Brain microvascular endothelial cell (primary cell): Measurements from ENCODE around the gene H2AZ2.
"Not testable (repeated sequence)": the region's sequence is repeated elsewhere in the genome, so short reads cannot be mapped to it uniquely, and the experiment has no call there.

ENCODE experiments used
- DNase-seq: peaks from one replicate; pipeline ENCODE4 v3.0.0-alpha.2; 2020
- H3K27ac ChIP-seq: fragments of 250-450 bp; sonication (Bioruptor Pico); 2 replicates; pipeline ENCODE4 v1.5.1; 2020; ENCODE audit warnings: mild to moderate bottlenecking, moderate library complexity
- H3K27me3 ChIP-seq: fragments of 250-450 bp; sonication (Bioruptor Pico); replicated peaks from 2 replicates; pipeline ENCODE4 v1.5.1; 2020; ENCODE audit warnings: mild to moderate bottlenecking
- H3K36me3 ChIP-seq: fragments of 250-450 bp; sonication (Bioruptor Pico); replicated peaks from 2 replicates; pipeline ENCODE4 v1.5.1; 2020; ENCODE audit warnings: mild to moderate bottlenecking
- H3K4me3 ChIP-seq: 2 replicates; pipeline ENCODE4 v1.5.1; 2011; ENCODE audit warnings: low read depth, mild to moderate bottlenecking, control low read depth, low read length, moderate library complexity
- in situ Hi-C: cut with HindIII; loops from 2 replicates; pipeline ENCODE4 v1.10.0; 2017; ENCODE audit warnings: low sequenced_read_pairs, low pct_ligation_motif_present
- TF ChIP-seq, protein P1 (sequence below): IDR thresholded peaks from 2 replicates; pipeline ENCODE4 v1.5.1; 2011; ENCODE audit warnings: low read depth, mild to moderate bottlenecking, moderate library complexity, low read length, control low read depth, inconsistent platforms; ENCODE audit errors: missing control alignments

The H2AZ2 gene

DNA sequence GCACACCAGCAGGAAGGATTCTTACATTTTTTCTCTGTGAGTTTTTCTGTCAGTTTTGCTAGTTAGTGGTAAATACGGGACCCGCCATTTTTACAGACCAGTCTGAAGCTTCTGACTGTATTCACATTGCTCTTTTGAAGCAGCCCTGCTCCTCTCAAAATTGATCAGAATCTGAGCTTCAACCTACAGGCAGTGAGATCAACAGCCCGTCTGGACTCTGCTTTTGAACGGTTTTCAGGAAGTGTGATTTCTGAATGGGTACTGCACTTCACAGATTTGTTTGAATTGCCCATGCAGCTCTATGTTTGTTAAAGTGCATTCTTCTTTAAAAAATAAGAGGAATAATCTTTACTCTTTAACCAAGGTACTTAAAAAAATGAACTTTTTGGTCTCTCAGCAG, 28.5 kb upstream of the H2AZ2 start:
- Histone ChIP-seq H3K27me3 (no peaks in the 10 kb centered on the region), H3K4me3 (no peak overlapping the region), H3K27ac (no peak overlapping the region), H3K36me3 (peaks cover 2% of the 10 kb centered on the region)
- no peak for DNase-seq
- TF ChIP-seq, protein P1, sequence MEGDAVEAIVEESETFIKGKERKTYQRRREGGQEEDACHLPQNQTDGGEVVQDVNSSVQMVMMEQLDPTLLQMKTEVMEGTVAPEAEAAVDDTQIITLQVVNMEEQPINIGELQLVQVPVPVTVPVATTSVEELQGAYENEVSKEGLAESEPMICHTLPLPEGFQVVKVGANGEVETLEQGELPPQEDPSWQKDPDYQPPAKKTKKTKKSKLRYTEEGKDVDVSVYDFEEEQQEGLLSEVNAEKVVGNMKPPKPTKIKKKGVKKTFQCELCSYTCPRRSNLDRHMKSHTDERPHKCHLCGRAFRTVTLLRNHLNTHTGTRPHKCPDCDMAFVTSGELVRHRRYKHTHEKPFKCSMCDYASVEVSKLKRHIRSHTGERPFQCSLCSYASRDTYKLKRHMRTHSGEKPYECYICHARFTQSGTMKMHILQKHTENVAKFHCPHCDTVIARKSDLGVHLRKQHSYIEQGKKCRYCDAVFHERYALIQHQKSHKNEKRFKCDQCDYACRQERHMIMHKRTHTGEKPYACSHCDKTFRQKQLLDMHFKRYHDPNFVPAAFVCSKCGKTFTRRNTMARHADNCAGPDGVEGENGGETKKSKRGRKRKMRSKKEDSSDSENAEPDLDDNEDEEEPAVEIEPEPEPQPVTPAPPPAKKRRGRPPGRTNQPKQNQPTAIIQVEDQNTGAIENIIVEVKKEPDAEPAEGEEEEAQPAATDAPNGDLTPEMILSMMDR = no peak
- in situ Hi-C loops = no loop called here

DNA sequence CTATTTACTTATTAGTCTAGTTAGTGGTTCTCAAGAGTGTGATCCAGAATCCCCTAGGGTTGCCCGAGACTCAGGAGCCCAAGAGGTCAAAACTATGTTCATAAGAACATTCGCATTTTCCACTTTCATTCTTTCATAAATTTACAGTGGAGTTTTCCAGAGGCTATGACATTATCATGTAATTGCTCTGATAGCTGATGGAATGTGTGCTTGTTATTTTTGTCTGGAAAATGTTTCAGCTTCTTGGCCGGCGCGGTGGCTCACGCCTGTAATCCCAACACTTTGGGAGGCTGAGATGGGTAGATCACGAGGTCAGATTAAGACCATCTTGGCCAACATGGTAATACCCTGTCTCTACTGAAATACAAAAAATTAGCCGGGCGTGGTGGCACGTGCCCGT, 27.4 kb upstream of the H2AZ2 start:
- DNase-seq = no peak
- TF ChIP-seq, protein P1 = no peak
- Histone ChIP-seq H3K4me3 (no peak overlapping the region), H3K36me3 (no peaks in the 10 kb centered on the region), H3K27ac (no peak overlapping the region), H3K27me3 (no peaks in the 10 kb centered on the region)
- in situ Hi-C loops = no loop called here

DNA sequence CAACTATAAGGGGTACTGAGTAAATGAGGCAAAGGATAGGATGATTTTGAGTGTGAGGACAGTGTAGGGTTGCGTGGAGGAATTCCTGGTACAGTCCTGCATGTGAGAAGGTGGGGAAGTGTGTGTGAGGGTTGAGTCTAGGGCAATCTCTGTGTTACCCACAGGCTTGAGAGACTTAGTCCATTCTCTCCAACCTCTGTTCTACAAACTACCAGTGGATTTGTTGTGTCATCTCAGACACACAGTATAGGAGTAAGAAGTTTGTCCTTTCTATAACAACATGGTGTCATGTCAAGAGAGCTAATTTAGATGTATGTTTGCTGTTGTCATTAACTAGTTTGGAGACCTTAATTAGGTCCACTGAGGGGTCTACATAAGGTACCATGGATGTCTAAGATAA, 24.9 kb upstream of the H2AZ2 start:
- H3K36me3 ChIP-seq = no peaks in the 10 kb centered on the region
- in situ Hi-C loops = no loop called here
- no peaks in the 10 kb centered on the region for H3K27me3 ChIP-seq
- TF ChIP-seq, protein P1 = no peak
- no peak for DNase-seq
- no peak overlapping the region for H3K4me3 ChIP-seq
- no peak overlapping the region for H3K27ac ChIP-seq

DNA sequence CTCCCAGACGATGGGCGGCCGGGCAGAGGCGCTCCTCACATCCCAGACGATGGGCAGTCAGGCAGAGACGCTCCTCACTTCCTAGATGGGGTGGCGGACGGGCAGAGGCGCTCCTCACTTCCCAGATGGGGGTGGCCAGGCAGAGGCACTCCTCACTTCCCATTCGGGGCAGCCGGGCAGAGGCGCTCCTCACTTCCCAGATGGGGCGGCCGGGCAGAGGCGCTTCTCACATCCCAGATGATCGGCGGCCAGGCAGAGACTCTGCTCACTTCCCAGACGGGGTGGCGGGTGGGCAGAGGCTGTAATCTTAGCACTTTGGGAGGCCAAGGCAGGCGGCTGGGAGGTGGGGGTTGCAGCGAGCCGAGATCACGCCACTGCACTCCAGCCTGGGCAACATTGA, 24.0 kb upstream of the H2AZ2 start:
- DNase-seq, H3K27me3 ChIP-seq, in situ Hi-C loops, H3K36me3 ChIP-seq, H3K4me3 ChIP-seq, H3K27ac ChIP-seq: not testable (repeated sequence)

DNA sequence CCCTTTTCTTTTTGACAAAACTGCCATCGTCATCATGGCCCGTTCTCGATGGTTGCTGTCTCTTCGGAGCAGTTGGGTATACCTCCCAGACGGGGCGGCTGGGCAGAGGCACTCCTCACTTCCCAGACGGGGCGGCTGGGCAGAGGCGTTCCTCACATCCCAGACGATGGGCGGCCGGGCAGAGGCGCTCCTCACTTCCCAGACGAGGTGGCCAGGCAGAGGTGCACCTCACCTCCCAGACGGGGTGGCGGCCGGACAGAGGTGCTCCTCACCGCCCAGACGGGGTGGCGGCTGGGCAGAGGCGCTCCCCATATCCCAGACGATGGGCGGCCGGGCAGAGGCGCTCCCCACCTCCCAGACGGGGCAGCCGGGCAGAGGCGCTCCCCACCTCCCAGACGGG, 22.9 kb upstream of the H2AZ2 start:
- H3K27ac ChIP-seq, in situ Hi-C loops, H3K4me3 ChIP-seq, H3K27me3 ChIP-seq, H3K36me3 ChIP-seq, DNase-seq: not testable (repeated sequence)

DNA sequence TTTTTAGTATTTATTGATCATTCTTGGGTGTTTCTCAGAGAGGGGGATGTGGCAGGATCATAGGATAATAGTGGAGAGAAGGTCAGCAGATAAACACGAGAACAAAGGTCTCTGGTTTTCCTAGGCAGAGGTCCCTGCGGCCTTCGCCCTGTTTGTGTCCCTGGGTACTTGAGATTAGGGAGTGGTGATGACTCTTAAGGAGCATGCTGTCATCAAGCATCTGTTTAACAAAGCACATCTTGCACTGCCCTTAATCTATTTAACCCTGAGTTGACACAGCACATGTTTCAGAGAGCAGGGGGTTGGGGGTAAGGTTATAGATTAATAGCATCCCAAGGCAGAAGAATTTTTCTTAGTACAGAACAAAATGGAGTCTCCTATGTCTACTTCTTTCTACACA, 22.4 kb upstream of the H2AZ2 start:
- DNase-seq, H3K4me3 ChIP-seq, H3K27ac ChIP-seq, in situ Hi-C loops, H3K36me3 ChIP-seq, H3K27me3 ChIP-seq: not testable (repeated sequence)

DNA sequence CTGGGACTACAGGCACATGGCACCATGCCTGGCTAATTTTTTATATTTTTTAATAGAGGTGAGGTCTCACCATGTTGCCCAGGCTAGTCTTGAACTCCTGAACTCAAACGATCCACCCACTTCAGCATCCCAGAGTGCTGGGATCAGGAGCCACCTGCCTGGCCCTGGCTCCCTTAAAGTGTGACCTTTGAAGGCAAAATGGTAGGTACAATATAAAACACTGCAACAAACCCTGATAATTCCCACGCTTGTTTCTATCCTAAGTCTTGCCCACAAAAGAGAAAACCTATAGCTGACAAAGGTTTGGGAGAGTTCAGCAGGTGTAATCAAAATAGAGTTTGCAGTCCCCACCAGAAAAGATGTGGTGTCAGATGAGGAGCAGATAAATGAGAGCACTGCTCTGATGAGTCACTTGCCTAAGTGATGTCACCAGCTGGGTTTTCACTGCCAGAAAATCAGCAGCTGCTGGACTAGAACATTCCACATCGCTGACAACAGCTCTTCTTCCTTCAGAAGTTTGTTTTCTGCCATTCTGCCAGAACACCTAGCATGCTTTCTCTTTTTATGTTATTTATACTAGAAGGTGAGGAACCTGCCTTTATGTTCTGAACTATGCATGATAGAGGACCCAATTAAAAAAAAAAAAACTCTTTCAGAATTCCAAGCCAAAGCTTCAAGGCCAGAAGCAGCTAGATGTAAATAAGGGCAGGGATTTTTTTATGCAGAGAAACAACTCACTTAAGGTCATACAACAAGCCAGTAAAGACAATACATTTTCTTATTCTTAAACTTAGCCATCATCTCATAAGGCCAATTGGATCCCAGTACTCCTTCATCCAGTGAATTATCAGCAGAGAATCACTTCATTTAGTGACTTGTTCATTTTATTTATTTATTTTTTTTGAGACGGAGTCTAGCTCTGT, 19.4 kb upstream of the H2AZ2 start:
- in situ Hi-C loops = no loop called here
- DNase-seq = peak; percentile 95
- Histone ChIP-seq H3K4me3 (no peak overlapping the region), H3K27me3 (no peaks in the 10 kb centered on the region), H3K36me3 (no peaks in the 10 kb centered on the region), H3K27ac (peak overlapping the region; percentile 15)
- TF ChIP-seq, protein P1 = no peak

DNA sequence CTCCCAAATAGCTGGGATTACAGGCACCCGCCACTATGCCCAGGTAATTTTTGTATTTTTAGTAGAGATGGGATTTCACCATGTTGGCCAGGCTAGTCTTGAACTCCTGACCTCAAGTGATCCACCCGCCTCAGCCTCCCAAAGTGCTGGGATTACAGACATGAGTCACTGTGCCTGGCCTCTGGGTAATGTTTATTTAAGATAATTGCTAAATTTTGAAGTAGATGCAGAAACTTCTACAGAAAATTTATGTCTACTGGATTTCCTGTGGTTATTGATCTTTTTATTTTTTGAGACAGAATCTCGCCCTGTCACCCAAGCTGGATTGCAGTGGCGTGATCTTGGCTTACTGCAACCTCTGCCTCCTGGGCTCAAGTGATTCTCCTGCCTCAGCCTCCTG, 14.1 kb upstream of the H2AZ2 start:
- H3K4me3 ChIP-seq, in situ Hi-C loops, H3K27me3 ChIP-seq, H3K36me3 ChIP-seq: not testable (repeated sequence)
- peak overlapping the region; percentile 55 for H3K27ac ChIP-seq
- DNase-seq = peak; percentile 69
